RWPE2 (cell line): ENCODE results near the gene RNF138.
A peak's percentile ranks its signal among the peaks of the same experiment; 100 is the strongest.
"Not testable (repeated sequence)": the region's sequence is repeated elsewhere in the genome, so short reads cannot be mapped to it uniquely, and the experiment has no call there.

Source experiments
- ATAC-seq: fragments of 200-7000 bp; cut with Tn5 transposase; 3 replicates; pipeline ENCODE4 v1.9.1; 2021; ENCODE audit warnings: low read depth
- DNase-seq: peaks from one replicate; pipeline ENCODE4 v3.0.0-alpha.2; 2020; ENCODE audit warnings: low spot score
- H3K27ac ChIP-seq: fragments of 450-650 bp; 2 replicates; pipeline ENCODE4 v1.5.1; 2017; ENCODE audit warnings: mild to moderate bottlenecking; ENCODE audit not compliant: poor library complexity, severe bottlenecking
- H3K27me3 ChIP-seq: fragments of 250-450 bp; sonication (Bioruptor Pico); 2 replicates; pipeline ENCODE4 v1.5.1; 2021; ENCODE audit warnings: mild to moderate bottlenecking, moderate library complexity; ENCODE audit not compliant: insufficient read depth, poor library complexity, severe bottlenecking
- H3K36me3 ChIP-seq: fragments of 250-450 bp; sonication (Bioruptor Pico); 2 replicates; pipeline ENCODE4 v1.5.1; 2020; ENCODE audit warnings: low read depth, mild to moderate bottlenecking, moderate library complexity
- H3K4me1 ChIP-seq: fragments of 250-450 bp; sonication (Bioruptor Pico); 2 replicates; pipeline ENCODE4 v1.5.1; 2021; ENCODE audit warnings: mild to moderate bottlenecking, moderate library complexity; ENCODE audit not compliant: insufficient read depth, poor library complexity, severe bottlenecking
- H3K4me3 ChIP-seq: fragments of 250-450 bp; sonication (Bioruptor Pico); 2 replicates; pipeline ENCODE4 v1.5.1; 2021; ENCODE audit warnings: mild to moderate bottlenecking, moderate library complexity; ENCODE audit not compliant: severe bottlenecking
- H3K9me3 ChIP-seq: fragments of 250-450 bp; sonication (Bioruptor Pico); 2 replicates; pipeline ENCODE4 v1.5.1; 2021; ENCODE audit warnings: mild to moderate bottlenecking, moderate library complexity; ENCODE audit not compliant: severe bottlenecking
- CTCF ChIP-seq: fragments of 450-650 bp; IDR thresholded peaks from one replicate; pipeline ENCODE4 v1.5.1; 2017; ENCODE audit warnings: mild to moderate bottlenecking, moderate library complexity; ENCODE audit not compliant: poor library complexity, severe bottlenecking

RNF138 gene

GRCh38 chr18:32152705-32153448, 61.2 kb downstream of the RNF138 start:
- Histone ChIP-seq H3K36me3 (no peaks in the 10 kb centered on the region), H3K4me3 (no peak overlapping the region), H3K9me3 (no peaks in the 10 kb centered on the region), H3K4me1 (no peaks in the 10 kb centered on the region), H3K27ac (no peak overlapping the region), H3K27me3 (no peaks in the 10 kb centered on the region)
- no peak for TF ChIP-seq CTCF
- no peak for DNase-seq
- no peak for ATAC-seq

- Histone ChIP-seq H3K27ac (no peak overlapping the region), H3K4me1 (no peaks in the 10 kb centered on the region), H3K4me3 (no peak overlapping the region), H3K36me3 (no peaks in the 10 kb centered on the region), H3K27me3 (no peaks in the 10 kb centered on the region), H3K9me3 (no peaks in the 10 kb centered on the region)
- DNase-seq, result no peak
- TF ChIP-seq CTCF, result no peak
- no peak for ATAC-seq
Measured at GRCh38 chr18:32156855-32157254, 65.2 kb downstream of the RNF138 start.

- H3K4me3 ChIP-seq, result no peak overlapping the region
- no peaks in the 10 kb centered on the region for H3K9me3 ChIP-seq
- H3K27ac ChIP-seq, result no peak overlapping the region
- no peaks in the 10 kb centered on the region for H3K4me1 ChIP-seq
- no peak for ATAC-seq
- no peaks in the 10 kb centered on the region for H3K27me3 ChIP-seq
- DNase-seq, result no peak
- H3K36me3 ChIP-seq, result no peaks in the 10 kb centered on the region
- TF ChIP-seq CTCF, result no peak
Measured at GRCh38 chr18:32157580-32157979, 65.9 kb downstream of the RNF138 start.

- Histone ChIP-seq H3K4me3 (peak overlapping the region; percentile 0), H3K4me1 (no peaks in the 10 kb centered on the region), H3K9me3 (no peaks in the 10 kb centered on the region), H3K36me3 (no peaks in the 10 kb centered on the region), H3K27me3 (no peaks in the 10 kb centered on the region), H3K27ac (no peak overlapping the region)
- peak; percentile 95 for ATAC-seq
- TF ChIP-seq CTCF, result peak; percentile 83
- DNase-seq, result peak; percentile 70
Measured at GRCh38 chr18:32158108-32158624, 66.5 kb downstream of the RNF138 start.

GRCh38 chr18:32158631-32159030, 67.0 kb downstream of the RNF138 start:
- peak overlapping the region; percentile 0 for H3K4me3 ChIP-seq
- not testable (repeated sequence) for H3K4me1 ChIP-seq, H3K9me3 ChIP-seq, H3K27ac ChIP-seq, H3K36me3 ChIP-seq, H3K27me3 ChIP-seq, ATAC-seq, DNase-seq
